ENCODE results near the gene LNP1.

DNA sequence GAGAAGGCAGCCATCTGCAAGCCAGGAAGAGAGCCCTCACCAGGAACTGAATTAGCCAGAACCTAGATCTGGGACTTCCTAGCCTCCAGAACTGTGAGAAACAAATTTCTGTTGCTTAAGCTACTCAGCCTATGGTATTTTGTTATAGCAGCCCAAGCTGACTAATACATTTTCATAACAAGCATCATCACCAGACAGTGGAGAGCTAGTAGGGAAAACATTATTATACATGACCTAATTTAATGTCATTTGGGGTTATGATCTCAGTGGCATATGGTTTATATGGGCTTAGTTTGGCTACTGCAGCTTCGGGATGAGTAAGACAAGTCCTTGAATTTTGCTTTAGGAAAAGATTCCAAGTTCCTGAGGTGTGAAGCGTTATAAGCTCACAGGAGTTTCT is 35.6 kb downstream of the LNP1 start:
- TF ChIP-seq CTCF (IDR thresholded peaks at IDR 0.05) (no peak), POLR2A (IDR thresholded peaks at IDR 0.05) (no peak)

All from body of pancreas (tissue), 4 donors.